KMS-11 (cell line): ENCODE data around the gene CTSD.

ENCODE experiments used
- H2AFZ ChIP-seq: fragments of 200-600 bp; sonication (generic); 2 replicates; pipeline ENCODE4 v1.6.1; 2016; ENCODE audit warnings: antibody characterized with exemption, mixed run types, low read depth
- H3K27ac ChIP-seq: fragments of 200-600 bp; sonication (generic); 2 replicates; pipeline ENCODE4 v1.6.1; 2016; ENCODE audit warnings: mild to moderate bottlenecking, mixed run types
- H3K27me3 ChIP-seq: fragments of 200-600 bp; sonication (generic); 2 replicates; pipeline ENCODE4 v1.6.1; 2017; ENCODE audit warnings: mild to moderate bottlenecking, low read depth, mixed run types, moderate library complexity; ENCODE audit not compliant: insufficient read depth
- H3K36me3 ChIP-seq: fragments of 200-600 bp; sonication (generic); 2 replicates; pipeline ENCODE4 v1.6.1; 2017; ENCODE audit warnings: mild to moderate bottlenecking, mixed run types; ENCODE audit not compliant: insufficient read depth
- H3K4me1 ChIP-seq: fragments of 200-600 bp; sonication (generic); 2 replicates; pipeline ENCODE4 v1.6.1; 2016; ENCODE audit warnings: mild to moderate bottlenecking, low read depth, mixed run types; ENCODE audit not compliant: poor library complexity, severe bottlenecking
- H3K4me2 ChIP-seq: fragments of 200-600 bp; sonication (generic); 2 replicates; pipeline ENCODE4 v1.7.0; 2016; ENCODE audit warnings: mild to moderate bottlenecking, mixed run types
- H3K4me3 ChIP-seq: fragments of 200-600 bp; sonication (generic); IDR thresholded peaks from 2 replicates; pipeline ENCODE4 v1.6.1; 2017; ENCODE audit warnings: low read depth, low read length, mixed read lengths; ENCODE audit not compliant: insufficient read depth
- H3K79me2 ChIP-seq: fragments of 200-600 bp; sonication (generic); 2 replicates; pipeline ENCODE4 v1.6.1; 2016; ENCODE audit warnings: low read depth, mixed run types; ENCODE audit not compliant: insufficient read depth
- H3K9ac ChIP-seq: fragments of 200-600 bp; sonication (generic); 2 replicates; pipeline ENCODE4 v1.6.1; 2016; ENCODE audit warnings: mild to moderate bottlenecking, mixed run types
- H4K20me1 ChIP-seq: fragments of 200-600 bp; sonication (generic); 2 replicates; pipeline ENCODE4 v1.6.1; 2016; ENCODE audit warnings: mild to moderate bottlenecking, mixed run types; ENCODE audit not compliant: insufficient read depth
- CTCF ChIP-seq: fragments of 200-600 bp; sonication (generic); conservative IDR thresholded peaks from 2 replicates; pipeline ENCODE4 v1.6.1; 2017; ENCODE audit warnings: low read depth, mild to moderate bottlenecking, antibody characterized with exemption, low read length, moderate library complexity, mixed read lengths

CTSD gene

GRCh38 chr11:1797391-1798125, 33.8 kb upstream of the CTSD start:
- Histone ChIP-seq H3K27me3 (peaks cover 95% of the 10 kb centered on the region), H3K27ac (no peak overlapping the region)
- TF ChIP-seq CTCF = no peak

GRCh38 chr11:1796413-1797011, 32.8 kb upstream of the CTSD start:
- Histone ChIP-seq H4K20me1 (no peaks in the 10 kb centered on the region), H3K27ac (no peak overlapping the region), H3K4me3 (no peak overlapping the region), H3K36me3 (no peaks in the 10 kb centered on the region), H3K79me2 (no peaks in the 10 kb centered on the region), H3K9ac (no peak overlapping the region), H3K4me1 (no peaks in the 10 kb centered on the region), H3K4me2 (no peak overlapping the region), H3K27me3 (peaks cover 95% of the 10 kb centered on the region), H2AFZ (no peak overlapping the region)
- no peak for TF ChIP-seq CTCF

More at GRCh38 chr11:1797391-1798125, 33.8 kb upstream of the CTSD start:
- Histone ChIP-seq H2AFZ (no peak overlapping the region), H3K4me3 (no peak overlapping the region), H3K4me2 (no peak overlapping the region), H4K20me1 (no peaks in the 10 kb centered on the region), H3K79me2 (no peaks in the 10 kb centered on the region), H3K9ac (no peak overlapping the region), H3K4me1 (no peaks in the 10 kb centered on the region), H3K36me3 (no peaks in the 10 kb centered on the region)

- H3K36me3 ChIP-seq = no peaks in the 10 kb centered on the region
Observed at GRCh38 chr11:1793081-1793480, 29.4 kb upstream of the CTSD start.

GRCh38 chr11:1792461-1792860, 28.7 kb upstream of the CTSD start:
- Histone ChIP-seq H3K4me2 (no peak overlapping the region), H3K4me3 (no peak overlapping the region), H3K79me2 (no peaks in the 10 kb centered on the region), H2AFZ (no peak overlapping the region), H3K27ac (no peak overlapping the region), H3K9ac (no peak overlapping the region), H4K20me1 (no peaks in the 10 kb centered on the region), H3K36me3 (no peaks in the 10 kb centered on the region), H3K4me1 (no peaks in the 10 kb centered on the region), H3K27me3 (peaks cover 91% of the 10 kb centered on the region)
- no peak for TF ChIP-seq CTCF

More at GRCh38 chr11:1793081-1793480, 29.4 kb upstream of the CTSD start:
- Histone ChIP-seq H3K27ac (no peak overlapping the region), H2AFZ (no peak overlapping the region), H3K79me2 (no peaks in the 10 kb centered on the region), H3K27me3 (peaks cover 94% of the 10 kb centered on the region), H3K4me2 (no peak overlapping the region), H3K4me1 (no peaks in the 10 kb centered on the region), H4K20me1 (no peaks in the 10 kb centered on the region), H3K9ac (no peak overlapping the region), H3K4me3 (no peak overlapping the region)
- no peak for TF ChIP-seq CTCF
